ENCODE results near the gene VGF.
A peak's percentile ranks its signal among the peaks of the same experiment; 100 is the strongest.
"Not testable (repeated sequence)": the region's sequence is repeated elsewhere in the genome, so short reads cannot be mapped to it uniquely, and the experiment has no call there.

Gene VGF

DNA sequence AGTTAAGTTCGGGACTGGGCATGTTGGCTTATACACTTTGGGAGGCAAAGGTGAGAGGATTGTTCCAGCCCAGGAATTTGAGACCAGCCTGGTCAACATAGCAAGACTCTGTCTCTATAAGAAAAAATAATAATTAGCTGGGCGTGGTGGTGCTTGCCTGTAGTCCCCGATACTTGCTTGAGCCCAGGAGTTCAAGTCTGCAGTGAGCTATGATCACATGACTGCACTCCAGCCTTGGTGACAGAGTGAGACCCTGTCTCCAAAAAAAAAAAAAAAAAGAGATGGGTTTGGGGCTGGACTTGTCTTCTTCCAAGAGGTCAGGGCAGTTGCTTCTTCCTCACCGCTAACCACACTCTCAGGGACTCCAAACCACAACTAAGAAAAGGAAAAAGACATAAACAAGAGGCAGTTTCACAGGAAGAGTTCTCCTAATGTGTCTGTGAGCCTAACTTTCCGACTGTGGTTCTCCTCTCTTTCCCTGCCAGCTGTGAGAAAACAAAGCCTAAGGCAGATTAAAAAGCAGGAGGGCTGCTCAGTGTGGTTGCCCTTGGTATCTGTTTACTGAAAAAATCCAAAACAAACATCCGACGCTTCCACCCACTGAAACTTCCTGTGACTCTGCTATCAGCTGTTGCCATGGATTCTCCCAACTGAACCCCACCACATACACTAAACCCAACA lies 40.9 kb downstream of the VGF start:
- Histone ChIP-seq H3K36me3 (replicated peaks) (peaks cover 24% of the 10 kb centered on the region), H3K27me3 (replicated peaks) (no peaks in the 10 kb centered on the region), H3K4me3 (ENCODE audit: low read depth, low read length) (no peak overlapping the region), H3K27ac (peak overlapping the region; percentile 97)
- TF ChIP-seq, protein P1, sequence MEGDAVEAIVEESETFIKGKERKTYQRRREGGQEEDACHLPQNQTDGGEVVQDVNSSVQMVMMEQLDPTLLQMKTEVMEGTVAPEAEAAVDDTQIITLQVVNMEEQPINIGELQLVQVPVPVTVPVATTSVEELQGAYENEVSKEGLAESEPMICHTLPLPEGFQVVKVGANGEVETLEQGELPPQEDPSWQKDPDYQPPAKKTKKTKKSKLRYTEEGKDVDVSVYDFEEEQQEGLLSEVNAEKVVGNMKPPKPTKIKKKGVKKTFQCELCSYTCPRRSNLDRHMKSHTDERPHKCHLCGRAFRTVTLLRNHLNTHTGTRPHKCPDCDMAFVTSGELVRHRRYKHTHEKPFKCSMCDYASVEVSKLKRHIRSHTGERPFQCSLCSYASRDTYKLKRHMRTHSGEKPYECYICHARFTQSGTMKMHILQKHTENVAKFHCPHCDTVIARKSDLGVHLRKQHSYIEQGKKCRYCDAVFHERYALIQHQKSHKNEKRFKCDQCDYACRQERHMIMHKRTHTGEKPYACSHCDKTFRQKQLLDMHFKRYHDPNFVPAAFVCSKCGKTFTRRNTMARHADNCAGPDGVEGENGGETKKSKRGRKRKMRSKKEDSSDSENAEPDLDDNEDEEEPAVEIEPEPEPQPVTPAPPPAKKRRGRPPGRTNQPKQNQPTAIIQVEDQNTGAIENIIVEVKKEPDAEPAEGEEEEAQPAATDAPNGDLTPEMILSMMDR (IDR thresholded peaks at IDR 0.05; ENCODE audit: low read depth, low read length, missing control alignments): no peak
- DNase-seq: peak; percentile 90
- in situ Hi-C loops (cut with HindIII; ENCODE audit: low pct_ligation_motif_present, low sequenced_read_pairs): no loop called here

DNA sequence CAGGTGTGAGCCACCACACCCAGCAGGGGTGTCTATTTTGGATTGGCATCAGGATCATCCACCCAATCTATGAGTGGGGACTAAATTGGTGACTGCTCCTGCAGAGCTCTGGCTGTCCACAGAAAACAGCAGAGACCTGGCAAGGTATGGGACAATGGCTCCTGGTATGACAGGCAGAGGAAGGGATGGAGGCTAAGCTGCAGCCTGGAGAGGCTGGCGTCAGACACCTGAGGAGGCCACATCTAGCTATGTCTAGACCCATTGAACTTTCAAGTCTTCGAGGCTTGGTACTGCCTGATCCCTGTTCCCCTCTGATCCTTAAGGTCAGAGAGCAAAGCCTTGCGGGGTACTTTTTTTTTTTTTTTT lies 41.7 kb downstream of the VGF start:
- no peak for DNase-seq
- Histone ChIP-seq H3K4me3 (ENCODE audit: low read depth, low read length) (no peak overlapping the region), H3K27ac (peak overlapping the region; percentile 97), H3K36me3 (replicated peaks) (peaks cover 17% of the 10 kb centered on the region), H3K27me3 (replicated peaks) (no peaks in the 10 kb centered on the region)
- in situ Hi-C loops (cut with HindIII; ENCODE audit: low pct_ligation_motif_present, low sequenced_read_pairs): no loop called here
- TF ChIP-seq, protein P1 (IDR thresholded peaks at IDR 0.05; ENCODE audit: low read depth, low read length, missing control alignments): no peak

DNA sequence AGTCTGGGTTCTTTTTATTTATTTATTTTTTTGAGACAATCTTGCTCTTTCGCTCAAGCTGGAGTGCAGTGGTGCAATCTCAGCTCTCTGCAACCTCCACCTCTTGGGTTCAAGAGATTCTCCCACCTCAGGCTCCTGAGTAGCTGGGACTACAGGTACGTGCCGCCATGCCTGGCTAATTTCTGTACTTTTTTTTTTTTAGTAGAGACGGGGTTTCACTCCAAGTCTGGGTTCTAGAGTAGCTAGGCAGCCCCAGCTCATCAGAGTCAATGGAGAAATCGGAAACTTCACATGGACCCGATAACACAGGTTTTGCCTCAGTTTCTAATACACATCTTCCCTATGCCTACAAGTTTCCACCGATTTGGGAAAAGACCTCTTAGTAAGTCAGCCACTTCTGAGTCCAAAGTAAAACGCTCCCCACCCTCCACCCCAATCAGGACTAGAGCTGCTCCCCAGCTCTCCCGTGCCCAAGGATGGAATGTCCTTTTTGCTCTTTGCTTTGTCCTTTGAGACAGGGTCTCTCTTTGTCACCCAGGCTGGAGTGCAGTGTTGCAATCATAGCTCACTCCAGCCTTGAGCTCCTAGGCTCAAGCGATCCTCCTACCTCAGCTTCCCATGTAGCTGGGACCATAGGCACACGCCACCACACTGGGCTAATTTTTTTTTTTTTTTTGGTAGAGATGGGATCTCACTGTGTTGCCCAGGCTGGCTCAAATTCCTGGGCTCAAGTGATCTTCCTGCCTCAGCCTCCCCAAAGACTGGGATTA lies 42.3 kb downstream of the VGF start:
- DNase-seq: no peak
- H3K36me3 ChIP-seq (replicated peaks): peaks cover 11% of the 10 kb centered on the region
- TF ChIP-seq, protein P1 (IDR thresholded peaks at IDR 0.05; ENCODE audit: low read depth, low read length, missing control alignments): no peak
- peak overlapping the region; percentile 97 for H3K27ac ChIP-seq
- no peak overlapping the region for H3K4me3 ChIP-seq (ENCODE audit: low read depth, low read length)
- no peaks in the 10 kb centered on the region for H3K27me3 ChIP-seq (replicated peaks)
- in situ Hi-C loops (cut with HindIII; ENCODE audit: low pct_ligation_motif_present, low sequenced_read_pairs): no loop called here

DNA sequence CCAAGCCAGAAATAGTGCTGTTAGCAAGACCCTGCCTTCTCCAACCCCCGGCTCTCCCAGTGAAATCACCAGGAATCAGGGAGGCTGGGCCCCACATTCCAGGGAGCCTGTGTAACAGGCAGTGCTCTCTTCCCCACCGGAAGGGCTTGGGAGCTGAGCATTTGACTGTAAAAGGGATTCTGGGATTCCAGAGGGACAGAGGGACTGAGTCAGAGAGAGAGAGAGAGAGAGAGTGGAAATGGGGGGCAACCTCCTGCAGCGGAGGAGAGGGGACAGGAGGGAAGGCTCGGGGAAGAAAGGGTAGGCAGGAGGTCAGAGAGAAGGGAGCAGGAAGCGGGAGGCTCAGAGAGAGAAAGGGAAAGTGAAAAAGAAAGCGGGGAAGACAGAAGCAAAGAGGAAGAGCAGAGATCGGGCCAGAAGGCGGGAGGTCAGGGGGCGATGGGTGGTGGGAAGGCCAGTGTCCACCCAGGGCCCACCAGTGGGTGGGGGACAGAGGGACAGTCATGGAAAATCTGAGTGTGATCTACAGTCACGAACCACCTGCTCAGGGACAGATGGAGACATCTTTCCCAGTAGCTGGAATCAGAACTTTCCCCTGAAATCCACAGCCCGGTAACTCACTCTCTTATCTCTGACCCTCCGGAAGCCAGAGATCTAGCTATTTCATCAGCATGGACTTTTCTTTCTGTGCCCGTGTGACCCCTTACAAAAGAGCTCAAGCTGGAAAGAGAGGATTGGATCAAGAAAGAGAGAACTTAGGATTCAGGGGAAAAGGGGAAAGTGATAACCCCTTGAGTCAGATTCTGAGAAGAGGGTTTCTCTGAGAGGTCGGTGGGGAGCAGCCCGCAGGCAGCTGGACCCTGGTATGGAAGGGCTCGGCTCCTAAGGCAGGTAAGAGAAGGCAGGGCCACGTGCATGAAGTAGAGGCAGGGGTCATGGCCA lies 43.1 kb downstream of the VGF start:
- in situ Hi-C loops (cut with HindIII; ENCODE audit: low pct_ligation_motif_present, low sequenced_read_pairs): no loop called here
- TF ChIP-seq, protein P1 (IDR thresholded peaks at IDR 0.05; ENCODE audit: low read depth, low read length, missing control alignments): no peak
- peak overlapping the region; percentile 29 for H3K4me3 ChIP-seq (ENCODE audit: low read depth, low read length)
- DNase-seq: peak; percentile 98
- H3K27me3 ChIP-seq (replicated peaks): no peaks in the 10 kb centered on the region
- peak overlapping the region; percentile 97 for H3K27ac ChIP-seq
- peaks cover 3% of the 10 kb centered on the region for H3K36me3 ChIP-seq (replicated peaks)

DNA sequence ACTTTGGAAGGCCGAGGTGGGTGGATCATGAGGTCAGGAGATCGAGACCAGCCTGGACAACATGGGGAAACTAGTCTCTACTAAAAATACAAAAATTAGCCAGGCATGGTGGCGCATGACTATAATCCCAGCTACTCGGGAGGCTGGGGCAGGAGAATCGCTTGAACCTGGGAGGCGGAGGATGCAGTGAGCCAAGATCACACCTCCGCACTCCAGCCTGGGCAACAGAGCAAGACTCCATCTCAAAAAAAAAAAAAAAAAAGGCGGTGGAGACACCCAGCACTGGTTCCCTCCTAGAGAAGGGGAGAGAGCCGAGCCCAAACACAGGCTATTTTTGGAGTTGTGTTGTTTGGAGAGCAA lies 43.8 kb downstream of the VGF start:
- H3K36me3 ChIP-seq (replicated peaks); DNase-seq; in situ Hi-C loops (cut with HindIII; ENCODE audit: low pct_ligation_motif_present, low sequenced_read_pairs); H3K27me3 ChIP-seq (replicated peaks); H3K4me3 ChIP-seq (ENCODE audit: low read depth, low read length): not testable (repeated sequence)
- H3K27ac ChIP-seq: peak overlapping the region; percentile 97

DNA sequence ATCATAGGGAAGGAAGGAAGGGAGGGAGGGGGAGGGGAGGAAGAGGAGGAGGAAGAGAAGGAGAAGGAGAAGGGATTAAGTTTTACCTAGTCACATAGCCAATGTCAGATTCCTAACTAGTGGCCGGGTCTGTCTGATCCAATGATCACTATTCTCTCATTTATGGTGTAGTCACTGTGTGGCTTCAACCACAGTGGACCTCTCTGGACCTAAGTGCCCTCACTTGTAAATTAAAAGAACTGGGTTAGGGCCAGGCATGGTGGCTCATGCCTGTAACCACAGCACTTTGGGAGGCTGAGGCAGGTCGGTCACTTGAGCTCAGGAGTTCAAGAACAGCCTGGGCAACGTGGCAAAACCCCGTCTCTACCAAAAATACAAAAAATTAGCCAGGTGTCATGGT lies 45.1 kb downstream of the VGF start:
- peak overlapping the region; percentile 97 for H3K27ac ChIP-seq
- DNase-seq: no peak
- H3K27me3 ChIP-seq (replicated peaks): no peaks in the 10 kb centered on the region
- in situ Hi-C loops (cut with HindIII; ENCODE audit: low pct_ligation_motif_present, low sequenced_read_pairs): no loop called here
- TF ChIP-seq, protein P1 (IDR thresholded peaks at IDR 0.05; ENCODE audit: low read depth, low read length, missing control alignments): no peak
- no peaks in the 10 kb centered on the region for H3K36me3 ChIP-seq (replicated peaks)
- H3K4me3 ChIP-seq (ENCODE audit: low read depth, low read length): no peak overlapping the region
